ENCODE data around the gene GAB1. TPM values are rescaled to one million over a fixed set of nuclear protein-coding genes. Genes with fewer than 3 reads are reported as not detected.
A peak's percentile ranks its signal among the peaks of the same experiment; 100 is the strongest.

GAB1 gene
- total and polyA plus RNA-seq, 2 donors from 2014 or later, result 3.6 to 38.0 TPM

DNA sequence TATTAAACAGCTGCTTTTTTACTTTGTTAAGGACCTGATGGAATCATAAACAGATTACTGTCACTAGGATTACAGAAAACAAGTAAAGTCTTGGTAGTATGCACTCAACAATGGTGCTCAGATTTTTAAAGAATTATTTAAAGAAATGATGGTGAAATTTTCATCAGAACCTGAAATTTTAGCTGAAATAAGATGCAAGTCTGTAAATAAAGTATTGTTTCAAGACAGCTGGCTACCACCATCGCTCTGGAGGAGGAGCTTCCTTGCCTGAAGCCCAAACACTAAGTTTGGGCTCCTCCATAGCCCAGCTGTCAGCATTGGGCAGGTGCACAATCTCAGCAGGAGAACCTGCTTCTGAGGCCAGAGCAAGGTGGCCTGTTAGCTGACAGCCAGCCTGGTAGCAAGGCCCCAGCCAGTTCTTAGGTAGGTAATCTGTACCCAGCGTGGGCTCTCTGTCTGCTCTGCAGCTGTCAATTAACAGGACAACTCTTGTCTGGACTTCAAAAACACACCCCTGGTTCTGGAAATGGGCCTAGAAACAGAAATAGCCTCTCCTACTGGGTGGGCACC, 4.6 kb downstream of the GAB1 start:
- DNase-seq, result no peak
- no peak for FAIRE-seq
- intact Hi-C loops (cut with DNase I), result no loop called here
- Histone ChIP-seq H3K9me3 (ENCODE audit: control insufficient read depth in 2 of 3, insufficient read depth in 1 of 3, low read length in 3 of 3) (no peaks in the 10 kb centered on the region), H3K36me3 (ENCODE audit: control insufficient read depth in 2 of 3, insufficient read depth in 3 of 3, low read length in 3 of 3) (no peaks in the 10 kb centered on the region), H3K4me1 (ENCODE audit: control insufficient read depth in 2 of 3, insufficient read depth in 2 of 3, low read depth in 1 of 3, low read length in 3 of 3) (peaks cover 0 to 28% (median 9%) of the 10 kb centered on the region in 3 donors), H3K4me3 (ENCODE audit: low read length in 3 of 3) (no peak overlapping the region), H3K27ac (ENCODE audit: low read depth in 2 of 2, low read length in 2 of 2) (no peak overlapping the region), H3K27me3 (ENCODE audit: control insufficient read depth, insufficient read depth, low read length) (no peaks in the 10 kb centered on the region), H3K9ac (ENCODE audit: low read length in 3 of 3) (no peak overlapping the region)
- TF ChIP-seq, protein P1, sequence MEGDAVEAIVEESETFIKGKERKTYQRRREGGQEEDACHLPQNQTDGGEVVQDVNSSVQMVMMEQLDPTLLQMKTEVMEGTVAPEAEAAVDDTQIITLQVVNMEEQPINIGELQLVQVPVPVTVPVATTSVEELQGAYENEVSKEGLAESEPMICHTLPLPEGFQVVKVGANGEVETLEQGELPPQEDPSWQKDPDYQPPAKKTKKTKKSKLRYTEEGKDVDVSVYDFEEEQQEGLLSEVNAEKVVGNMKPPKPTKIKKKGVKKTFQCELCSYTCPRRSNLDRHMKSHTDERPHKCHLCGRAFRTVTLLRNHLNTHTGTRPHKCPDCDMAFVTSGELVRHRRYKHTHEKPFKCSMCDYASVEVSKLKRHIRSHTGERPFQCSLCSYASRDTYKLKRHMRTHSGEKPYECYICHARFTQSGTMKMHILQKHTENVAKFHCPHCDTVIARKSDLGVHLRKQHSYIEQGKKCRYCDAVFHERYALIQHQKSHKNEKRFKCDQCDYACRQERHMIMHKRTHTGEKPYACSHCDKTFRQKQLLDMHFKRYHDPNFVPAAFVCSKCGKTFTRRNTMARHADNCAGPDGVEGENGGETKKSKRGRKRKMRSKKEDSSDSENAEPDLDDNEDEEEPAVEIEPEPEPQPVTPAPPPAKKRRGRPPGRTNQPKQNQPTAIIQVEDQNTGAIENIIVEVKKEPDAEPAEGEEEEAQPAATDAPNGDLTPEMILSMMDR (IDR thresholded peaks at IDR 0.05; ENCODE audit: borderline replicate concordance, extremely low read depth, insufficient read depth), result no peak

DNA sequence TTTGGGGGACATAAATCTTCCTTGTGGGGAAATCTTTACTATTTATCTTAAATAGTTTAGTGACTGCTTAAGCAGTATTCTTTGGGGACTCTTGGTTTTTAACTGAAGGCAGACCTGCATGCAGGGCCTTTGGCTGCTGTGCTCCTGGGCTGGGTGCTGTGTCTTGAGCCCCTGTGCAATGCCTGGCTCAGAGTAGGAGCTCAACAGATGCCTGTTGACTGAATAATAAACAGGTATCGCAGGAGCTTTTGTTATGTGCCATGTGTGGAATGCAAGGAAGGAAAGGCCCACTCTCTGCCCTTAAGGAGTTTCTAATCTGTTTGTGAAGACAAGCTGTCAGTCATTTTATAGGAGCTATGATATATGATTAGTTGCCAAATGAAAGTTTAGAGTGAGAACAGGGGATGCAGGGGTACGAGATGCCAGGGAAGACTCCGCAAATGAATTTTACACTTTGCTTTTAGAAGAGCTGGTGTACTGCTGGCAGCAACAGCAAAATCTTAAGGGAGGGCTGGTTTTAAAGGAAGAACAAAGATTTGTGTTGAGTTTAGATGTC, 6.7 kb downstream of the GAB1 start:
- Histone ChIP-seq H3K27me3 (ENCODE audit: control insufficient read depth, insufficient read depth, low read length) (no peaks in the 10 kb centered on the region), H3K36me3 (ENCODE audit: control insufficient read depth in 2 of 3, insufficient read depth in 3 of 3, low read length in 3 of 3) (no peaks in the 10 kb centered on the region), H3K4me3 (ENCODE audit: low read length in 3 of 3) (no peak overlapping the region), H3K9me3 (ENCODE audit: control insufficient read depth in 2 of 3, insufficient read depth in 1 of 3, low read length in 3 of 3) (no peaks in the 10 kb centered on the region), H3K4me1 (ENCODE audit: control insufficient read depth in 2 of 3, insufficient read depth in 2 of 3, low read depth in 1 of 3, low read length in 3 of 3) (peaks cover 0 to 35% (median 9%) of the 10 kb centered on the region in 3 donors), H3K9ac (ENCODE audit: low read length in 3 of 3) (no peak overlapping the region), H3K27ac (ENCODE audit: low read depth in 2 of 2, low read length in 2 of 2) (no peak overlapping the region)
- DNase-seq, result no peak
- TF ChIP-seq, protein P1 (IDR thresholded peaks at IDR 0.05; ENCODE audit: borderline replicate concordance, extremely low read depth, insufficient read depth), result no peak
- intact Hi-C loops (cut with DNase I), result no loop called here
- no peak for FAIRE-seq

DNA sequence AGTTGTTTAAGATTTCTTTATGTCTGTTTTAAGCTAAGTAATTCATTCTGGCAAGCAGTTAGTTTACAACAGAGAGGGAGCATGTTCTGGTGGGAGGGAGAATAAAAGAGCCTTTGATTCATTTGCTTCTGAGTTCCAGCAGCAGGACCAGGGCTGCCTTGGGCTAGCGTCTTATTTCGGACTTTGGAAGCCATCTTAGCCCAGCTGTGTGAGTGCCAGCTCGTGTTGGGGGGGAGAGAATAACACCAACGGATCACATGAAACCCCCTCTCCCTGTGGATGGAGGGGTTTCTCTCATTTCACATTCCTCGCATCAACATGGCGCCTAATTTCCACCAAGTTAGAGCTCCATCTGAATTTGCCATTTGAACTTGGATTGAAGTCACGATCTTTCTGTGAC, 7.4 kb downstream of the GAB1 start:
- FAIRE-seq, result no peak
- H3K9ac ChIP-seq (ENCODE audit: low read length in 3 of 3), result no peak overlapping the region
- no peak overlapping the region for H3K4me3 ChIP-seq (ENCODE audit: low read length in 3 of 3)
- H3K27me3 ChIP-seq (ENCODE audit: control insufficient read depth, insufficient read depth, low read length), result no peaks in the 10 kb centered on the region
- no peaks in the 10 kb centered on the region for H3K9me3 ChIP-seq (ENCODE audit: control insufficient read depth in 2 of 3, insufficient read depth in 1 of 3, low read length in 3 of 3)
- H3K36me3 ChIP-seq (ENCODE audit: control insufficient read depth in 2 of 3, insufficient read depth in 3 of 3, low read length in 3 of 3), result no peaks in the 10 kb centered on the region
- H3K4me1 ChIP-seq (ENCODE audit: control insufficient read depth in 2 of 3, insufficient read depth in 2 of 3, low read depth in 1 of 3, low read length in 3 of 3), result peaks cover 0 to 33% (median 10%) of the 10 kb centered on the region in 3 donors
- H3K27ac ChIP-seq (ENCODE audit: low read depth in 2 of 2, low read length in 2 of 2), result peak overlapping the region in 1 of 2 donors; percentile 20
- intact Hi-C loops (cut with DNase I), result no loop called here
- no peak for DNase-seq
- TF ChIP-seq, protein P1 (IDR thresholded peaks at IDR 0.05; ENCODE audit: borderline replicate concordance, extremely low read depth, insufficient read depth), result no peak

All from kidney (tissue), 14 donors.